Activated CD8-positive, alpha-beta T cell treated with anti-CD3 and anti-CD28 coated beads for 36 hours (primary cell): ENCODE data around the gene RTL10. TPM values are rescaled to one million over a fixed set of nuclear protein-coding genes. Genes with fewer than 3 reads are reported as not detected.

Experiments used
- ATAC-seq: fragments of 200-7000 bp; cut with Tn5 transposase; one replicate; pipeline ENCODE4 v1.10.0; 2021; ENCODE audit warnings: mild to moderate bottlenecking, moderate library complexity
- CTCF ChIA-PET: fragments of 350-600 bp; sonication (Branson Sonifier 250); formaldehyde crosslinking; loops from one replicate; lab custom pipeline; 2021; ENCODE audit warnings: antibody characterized with exemption; lab: Charles Lee
- POLR2A ChIA-PET: fragments of 350-600 bp; sonication (Branson Sonifier 250); formaldehyde crosslinking; loops from one replicate; lab custom pipeline; 2021; ENCODE audit warnings: antibody characterized with exemption; lab: Charles Lee
- DNase-seq: peaks from one replicate; pipeline ENCODE4 v3.0.0-alpha.2; 2020
- H3K27ac Mint-ChIP-seq: one replicate; pipeline ENCODE4 v1.8.0; 2021; ENCODE audit warnings: mild to moderate bottlenecking, mixed read lengths
- H3K27me3 Mint-ChIP-seq: one replicate; pipeline ENCODE4 v1.8.0; 2021; ENCODE audit warnings: mixed read lengths
- H3K36me3 Mint-ChIP-seq: one replicate; pipeline ENCODE4 v1.8.0; 2021; ENCODE audit warnings: low read depth, mixed read lengths
- H3K4me1 Mint-ChIP-seq: one replicate; pipeline ENCODE4 v1.8.0; 2021; ENCODE audit warnings: low read depth, mixed read lengths
- H3K4me3 Mint-ChIP-seq: one replicate; pipeline ENCODE4 v1.8.0; 2021; ENCODE audit warnings: mild to moderate bottlenecking, moderate library complexity, mixed read lengths
- H3K9me3 Mint-ChIP-seq: one replicate; pipeline ENCODE4 v1.8.0; 2021; ENCODE audit warnings: mixed read lengths
- CTCF ChIP-seq: fragments of 200-600 bp; IDR thresholded peaks from one replicate; pipeline ENCODE4 v1.8.0; 2022; ENCODE audit warnings: antibody characterized with exemption, mild to moderate bottlenecking
- intact Hi-C: fragments of 100-400 bp; cut with micrococcal nuclease; formaldehyde crosslinking; loops from one replicate; pipeline ENCODE4 v1.10.0; 2022
- total RNA-seq, 2 experiments: library from RNA; stranded (reverse); gene quantifications; one replicate each; pipeline ENCODE4 v1.2.3, GENCODE V29; 2021

RTL10 gene
- total RNA-seq, 2 experiments from 2014 or later, result 14.7 to 17.4 TPM

- no peaks in the 10 kb centered on the region for H3K27me3 Mint-ChIP-seq
- no peaks in the 10 kb centered on the region for H3K9me3 Mint-ChIP-seq
- no peak for ATAC-seq
- peaks cover 2% of the 10 kb centered on the region for H3K4me1 Mint-ChIP-seq
- POLR2A ChIA-PET, result interaction anchor here (0.8 kb wide), 1 partner anchor 38 kb away, joined by 3 read pairs; no protein-coding TSS in a partner anchor
- no peak overlapping the region for H3K4me3 Mint-ChIP-seq
- peaks cover 1% of the 10 kb centered on the region for H3K36me3 Mint-ChIP-seq
- no peak for TF ChIP-seq CTCF
- CTCF ChIA-PET, result interaction anchor here (1.3 to 1.4 kb wide), 2 partner anchors 22 to 42 kb away, joined by 3 to 4 read pairs; no protein-coding TSS in a partner anchor
- no peak overlapping the region for H3K27ac Mint-ChIP-seq
- intact Hi-C loops, result no loop called here
- DNase-seq, result no peak
These were observed 13.7 kb upstream of the RTL10 start for GRCh38 chr22:19868333-19868732.

- CTCF ChIA-PET, result interaction anchor here (1.4 kb wide), 1 partner anchor 23 kb away, joined by 3 read pairs; no protein-coding TSS in a partner anchor
- POLR2A ChIA-PET, result interaction anchor here (1.4 kb wide), 1 partner anchor 25 kb away, joined by 3 read pairs; no protein-coding TSS in a partner anchor
- intact Hi-C loops, result no loop called here
- Mint-ChIP-seq H3K9me3 (no peaks in the 10 kb centered on the region), H3K27me3 (no peaks in the 10 kb centered on the region), H3K4me3 (no peak overlapping the region), H3K36me3 (peaks cover 1% of the 10 kb centered on the region), H3K4me1 (no peaks in the 10 kb centered on the region), H3K27ac (no peak overlapping the region)
- DNase-seq (no peak), ATAC-seq (no peak)
- TF ChIP-seq CTCF, result no peak
These were observed 12.9 kb upstream of the RTL10 start for GRCh38 chr22:19867617-19868016.

- POLR2A ChIA-PET, result interaction anchor here (0.8 to 1.4 kb wide), 2 partner anchors 20 to 26 kb away, joined by 3 read pairs; no protein-coding TSS in a partner anchor
- H3K36me3 Mint-ChIP-seq, result peaks cover 1% of the 10 kb centered on the region
- no peaks in the 10 kb centered on the region for H3K4me1 Mint-ChIP-seq
- H3K27ac Mint-ChIP-seq, result no peak overlapping the region
- intact Hi-C loops, result no loop called here
- H3K27me3 Mint-ChIP-seq, result no peaks in the 10 kb centered on the region
- H3K9me3 Mint-ChIP-seq, result no peaks in the 10 kb centered on the region
- H3K4me3 Mint-ChIP-seq, result no peak overlapping the region
- DNase-seq, result no peak
- ATAC-seq, result no peak
- no peak for TF ChIP-seq CTCF
- CTCF ChIA-PET, result interaction anchor here (0.6 to 1.0 kb wide), 3 partner anchors 21 to 137 kb away, joined by 3 to 6 read pairs (median 5); no protein-coding TSS in a partner anchor
These were observed 12.0 kb upstream of the RTL10 start for GRCh38 chr22:19866665-19867009.

GRCh38 chr22:19865141-19865829 lies 10.6 kb upstream of the RTL10 start:
- Mint-ChIP-seq H3K4me1 (no peaks in the 10 kb centered on the region), H3K27me3 (no peaks in the 10 kb centered on the region), H3K36me3 (peaks cover 1% of the 10 kb centered on the region), H3K4me3 (no peak overlapping the region), H3K9me3 (no peaks in the 10 kb centered on the region), H3K27ac (no peak overlapping the region)
- intact Hi-C loops, result no loop called here
- ChIA-PET POLR2A (interaction anchor here (2.1 kb wide), 1 partner anchor 10 kb away, joined by 9 read pairs; the partner anchor contains the start of genes GNB1L and RTL10), CTCF (interaction anchor here (1.0 to 1.6 kb wide), 4 partner anchors 9 to 135 kb away, joined by 3 to 4 read pairs (median 4); no protein-coding TSS in a partner anchor)
- no peak for DNase-seq
- no peak for ATAC-seq
- no peak for TF ChIP-seq CTCF
